Progenitor cell of endocrine pancreas (in vitro differentiated cells): ENCODE data around the gene BMPER. TPM values are rescaled to one million over a fixed set of nuclear protein-coding genes. Genes with fewer than 3 reads are reported as not detected.

Experiments
- DNase-seq: peaks from one replicate; pipeline ENCODE4 v3.0.0; 2021; ENCODE audit warnings: low spot score; ENCODE audit not compliant: unreplicated experiment
- H3K27ac Mint-ChIP-seq: 2 replicates; pipeline ENCODE4 v1.8.0; 2021; ENCODE audit warnings: mild to moderate bottlenecking, moderate library complexity, mixed read lengths
- H3K27me3 Mint-ChIP-seq: 2 replicates; pipeline ENCODE4 v1.8.0; 2021; ENCODE audit warnings: mixed read lengths
- H3K36me3 Mint-ChIP-seq: 2 replicates; pipeline ENCODE4 v1.8.0; 2022; ENCODE audit warnings: mixed read lengths; ENCODE audit not compliant: insufficient read depth
- H3K4me1 Mint-ChIP-seq: 2 replicates; pipeline ENCODE4 v1.8.0; 2021; ENCODE audit warnings: low read depth, mixed read lengths
- H3K4me3 Mint-ChIP-seq: 2 replicates; pipeline ENCODE4 v1.8.0; 2021; ENCODE audit warnings: low read depth, mild to moderate bottlenecking, moderate library complexity, mixed read lengths
- H3K9me3 Mint-ChIP-seq: 2 replicates; pipeline ENCODE4 v1.8.0; 2021; ENCODE audit warnings: low read depth, mixed read lengths
- total RNA-seq: library from RNA; stranded (reverse); gene quantifications from 2 replicates; pipeline ENCODE4 v1.2.1, GENCODE V29; 2021
- TF ChIP-seq, protein P1 (sequence below): fragments of 200-600 bp; sonication (generic); IDR thresholded peaks from one replicate; pipeline ENCODE4 v1.5.0; 2021; ENCODE audit warnings: antibody characterized with exemption, mild to moderate bottlenecking; ENCODE audit not compliant: unreplicated experiment

Gene BMPER
- total RNA-seq, 1 donor from 2014 or later: 0.36 TPM

DNA sequence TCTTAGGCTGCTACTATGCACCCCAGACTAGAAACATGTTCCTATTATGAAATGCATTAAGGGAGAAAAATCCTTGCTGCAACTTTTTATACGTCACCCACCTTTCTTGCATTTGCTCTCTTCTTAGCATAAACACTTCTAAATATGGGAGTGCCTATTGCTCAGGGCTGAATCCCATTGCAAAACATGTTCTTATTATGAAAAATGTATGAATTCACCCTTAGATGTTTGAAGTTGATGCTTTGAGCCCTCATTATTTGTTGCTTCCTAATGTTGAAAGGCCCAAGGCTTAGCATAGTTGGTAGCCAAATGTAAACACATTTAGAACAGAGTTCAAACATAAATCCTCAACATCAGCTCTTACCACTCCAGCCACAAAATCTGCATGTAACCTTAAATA is 52.8 kb downstream of the BMPER start:
- Mint-ChIP-seq H3K27ac (no peak overlapping the region), H3K27me3 (peaks cover 6% of the 10 kb centered on the region), H3K4me3 (no peak overlapping the region), H3K9me3 (no peaks in the 10 kb centered on the region), H3K36me3 (no peaks in the 10 kb centered on the region), H3K4me1 (no peaks in the 10 kb centered on the region)
- DNase-seq: no peak
- TF ChIP-seq, protein P1, sequence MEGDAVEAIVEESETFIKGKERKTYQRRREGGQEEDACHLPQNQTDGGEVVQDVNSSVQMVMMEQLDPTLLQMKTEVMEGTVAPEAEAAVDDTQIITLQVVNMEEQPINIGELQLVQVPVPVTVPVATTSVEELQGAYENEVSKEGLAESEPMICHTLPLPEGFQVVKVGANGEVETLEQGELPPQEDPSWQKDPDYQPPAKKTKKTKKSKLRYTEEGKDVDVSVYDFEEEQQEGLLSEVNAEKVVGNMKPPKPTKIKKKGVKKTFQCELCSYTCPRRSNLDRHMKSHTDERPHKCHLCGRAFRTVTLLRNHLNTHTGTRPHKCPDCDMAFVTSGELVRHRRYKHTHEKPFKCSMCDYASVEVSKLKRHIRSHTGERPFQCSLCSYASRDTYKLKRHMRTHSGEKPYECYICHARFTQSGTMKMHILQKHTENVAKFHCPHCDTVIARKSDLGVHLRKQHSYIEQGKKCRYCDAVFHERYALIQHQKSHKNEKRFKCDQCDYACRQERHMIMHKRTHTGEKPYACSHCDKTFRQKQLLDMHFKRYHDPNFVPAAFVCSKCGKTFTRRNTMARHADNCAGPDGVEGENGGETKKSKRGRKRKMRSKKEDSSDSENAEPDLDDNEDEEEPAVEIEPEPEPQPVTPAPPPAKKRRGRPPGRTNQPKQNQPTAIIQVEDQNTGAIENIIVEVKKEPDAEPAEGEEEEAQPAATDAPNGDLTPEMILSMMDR: no peak

DNA sequence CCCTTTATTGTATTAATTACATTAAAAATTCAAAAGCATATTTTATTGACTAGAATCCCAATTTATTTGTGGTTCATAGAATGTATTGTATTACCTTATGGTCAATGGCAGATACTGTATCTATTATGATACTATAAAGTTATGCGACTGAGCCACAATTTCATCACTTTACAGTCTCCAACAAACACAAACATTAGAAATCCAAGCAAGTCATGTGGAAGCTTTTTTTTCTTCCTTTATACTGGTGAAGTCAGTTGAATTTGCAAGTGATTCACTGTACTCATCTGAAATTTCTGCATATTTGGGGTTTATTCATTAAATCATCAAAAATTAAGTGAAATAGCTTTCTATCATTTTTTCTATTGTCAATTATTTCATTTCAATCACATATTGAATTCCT is 54.3 kb downstream of the BMPER start:
- Mint-ChIP-seq H3K27ac (no peak overlapping the region), H3K4me1 (no peaks in the 10 kb centered on the region), H3K27me3 (peaks cover 6% of the 10 kb centered on the region), H3K4me3 (no peak overlapping the region), H3K36me3 (no peaks in the 10 kb centered on the region), H3K9me3 (no peaks in the 10 kb centered on the region)
- DNase-seq: no peak
- TF ChIP-seq, protein P1: no peak

DNA sequence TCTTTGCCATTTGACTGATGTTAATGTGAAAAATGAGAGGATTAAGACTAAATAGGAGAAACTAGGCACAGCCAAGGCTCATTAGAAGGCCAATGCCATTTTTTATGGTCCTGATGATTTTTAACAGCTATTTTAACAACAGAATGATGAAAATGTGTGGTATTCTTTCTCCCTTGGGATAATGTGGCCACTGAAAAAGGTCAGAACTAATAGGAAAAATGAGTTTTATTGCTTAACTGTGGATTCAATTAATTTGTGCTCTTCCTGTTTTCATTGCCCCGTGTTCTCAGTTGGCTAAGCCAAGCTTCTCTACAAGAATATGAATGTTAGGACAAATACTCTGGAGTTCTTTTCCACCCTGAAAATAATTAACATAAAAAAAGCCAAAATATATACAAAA is 56.6 kb downstream of the BMPER start:
- Mint-ChIP-seq H3K27me3 (peaks cover 6% of the 10 kb centered on the region), H3K36me3 (no peaks in the 10 kb centered on the region), H3K4me1 (no peaks in the 10 kb centered on the region), H3K4me3 (no peak overlapping the region), H3K27ac (no peak overlapping the region), H3K9me3 (no peaks in the 10 kb centered on the region)
- TF ChIP-seq, protein P1: no peak
- DNase-seq: no peak

DNA sequence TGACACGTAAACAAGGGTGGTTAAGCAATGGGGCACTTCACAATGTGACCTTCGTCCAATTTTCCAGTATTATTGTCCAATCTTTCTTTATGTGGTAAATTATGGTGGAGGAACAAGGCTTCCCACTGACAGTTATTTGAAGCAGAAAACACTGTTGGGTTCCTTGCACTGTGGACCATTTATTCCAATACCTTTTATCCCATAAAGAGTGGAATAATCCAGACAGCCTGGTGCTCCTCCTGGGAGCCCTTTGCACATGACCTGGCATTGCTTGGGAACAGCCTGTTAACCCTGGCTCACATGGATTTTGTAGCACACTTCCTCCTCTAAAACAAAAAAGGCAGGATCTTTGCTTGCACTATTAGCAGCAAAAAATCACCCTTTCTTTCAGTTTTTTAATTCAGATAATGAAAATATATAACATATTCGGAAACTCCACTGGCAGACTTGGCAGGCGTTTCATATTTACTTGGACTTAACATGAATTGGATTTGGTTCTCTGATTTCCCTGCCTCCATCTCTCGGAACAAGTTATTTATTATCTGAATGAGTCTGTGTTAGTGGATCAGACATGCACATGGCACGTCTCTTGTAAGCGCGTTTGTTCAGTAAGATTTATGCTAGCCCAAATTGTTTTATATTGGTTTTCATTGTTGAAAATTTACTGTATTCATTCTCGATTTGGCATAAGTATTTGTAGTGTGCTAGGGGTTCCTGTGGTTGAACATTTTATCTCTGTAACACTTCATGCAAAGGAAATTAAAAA is 59.3 kb downstream of the BMPER start:
- H3K4me1 Mint-ChIP-seq: no peaks in the 10 kb centered on the region
- H3K4me3 Mint-ChIP-seq: no peak overlapping the region
- DNase-seq: no peak
- H3K27me3 Mint-ChIP-seq: peaks cover 6% of the 10 kb centered on the region
- H3K9me3 Mint-ChIP-seq: no peaks in the 10 kb centered on the region
- TF ChIP-seq, protein P1: no peak
- no peak overlapping the region for H3K27ac Mint-ChIP-seq
- no peaks in the 10 kb centered on the region for H3K36me3 Mint-ChIP-seq

DNA sequence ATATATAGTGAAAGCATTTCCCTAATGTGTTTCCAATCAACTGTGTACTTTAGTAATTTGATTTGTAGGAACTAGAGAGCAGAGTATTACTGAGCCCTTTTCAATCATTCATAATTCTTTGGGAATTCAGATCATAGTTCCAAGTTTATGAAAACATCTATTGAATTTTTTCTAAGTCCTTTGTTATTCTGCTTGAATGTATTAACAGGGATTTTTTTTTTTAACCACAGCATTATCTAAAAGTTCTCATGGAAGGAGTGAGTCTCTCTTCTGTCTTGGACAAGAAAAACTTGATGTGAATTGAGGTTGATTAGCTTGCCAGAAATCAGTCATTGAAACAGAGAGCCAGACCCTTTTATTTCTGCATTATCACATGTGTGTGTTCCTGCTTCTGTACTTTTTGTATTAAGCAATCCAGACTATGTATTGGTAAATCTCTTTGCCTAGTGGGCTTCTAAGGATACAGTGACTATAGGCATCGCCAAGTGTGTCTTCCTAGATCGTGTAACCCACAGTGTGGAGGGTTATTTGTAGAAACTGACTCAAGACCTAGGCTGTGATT is 59.9 kb downstream of the BMPER start:
- H3K36me3 Mint-ChIP-seq: no peaks in the 10 kb centered on the region
- no peaks in the 10 kb centered on the region for H3K9me3 Mint-ChIP-seq
- H3K27ac Mint-ChIP-seq: no peak overlapping the region
- H3K4me1 Mint-ChIP-seq: no peaks in the 10 kb centered on the region
- TF ChIP-seq, protein P1: no peak
- H3K27me3 Mint-ChIP-seq: peaks cover 6% of the 10 kb centered on the region
- no peak overlapping the region for H3K4me3 Mint-ChIP-seq
- no peak for DNase-seq
